Breast epithelium (tissue), 4 donors: ENCODE data around the gene ANGPTL1. TPM values are rescaled to one million over a fixed set of nuclear protein-coding genes. Genes with fewer than 3 reads are reported as not detected.

Experiments
- DNase-seq, 2 donors: peaks; one replicate each; pipeline ENCODE4 v3.0.0-alpha.2; 2019; ENCODE audit warnings: low spot score in 2 of 2
- H3K27ac ChIP-seq, 2 donors: fragments of 200-600 bp; sonication (generic) in 1 of 2; one replicate each; pipeline ENCODE4 v1.5.1; 2016 to 2019; ENCODE audit warnings: mild to moderate bottlenecking in 1 of 2
- H3K27me3 ChIP-seq, 2 donors: fragments of 200-600 bp; sonication (generic) in 1 of 2; one replicate each; pipeline versions ENCODE4 v1.5.1 to v1.6.0; 2017 to 2019; ENCODE audit warnings: control low read depth in 1 of 2, mild to moderate bottlenecking in 1 of 2
- H3K36me3 ChIP-seq: fragments of 200-600 bp; one replicate; pipeline ENCODE4 v1.5.1; 2019
- H3K4me1 ChIP-seq, 2 donors: fragments of 200-600 bp; sonication (generic); one replicate each; pipeline ENCODE4 v1.5.1; 2016 to 2019; ENCODE audit warnings: control low read depth in 1 of 2
- H3K4me3 ChIP-seq, 3 donors: fragments of 200-600 bp; sonication (generic); 1 replicate in 2 of 3; 2 replicates in 1 of 3; pipeline ENCODE4 v1.5.1; 2016 to 2019; ENCODE audit warnings: mild to moderate bottlenecking in 3 of 3, moderate library complexity in 2 of 3
- H3K9me3 ChIP-seq, 2 donors: fragments of 200-600 bp; sonication (generic) in 1 of 2; one replicate each; pipeline ENCODE4 v1.5.1; 2016 to 2019; ENCODE audit warnings: control low read depth in 1 of 2
- POLR2A ChIP-seq: fragments of 450-650 bp; IDR thresholded peaks from one replicate; pipeline ENCODE4 v1.6.1; 2016; ENCODE audit warnings: antibody characterized with exemption, mild to moderate bottlenecking, moderate library complexity
- POLR2AphosphoS5 ChIP-seq, 3 donors: sonication (generic); formaldehyde crosslinking; IDR thresholded peaks; one replicate each; pipeline ENCODE4 v1.6.1; 2017; ENCODE audit warnings: antibody characterized with exemption in 3 of 3
- intact Hi-C: fragments of 100-400 bp; cut with DNase I; formaldehyde crosslinking; loops from one replicate; pipeline ENCODE4 v1.15.1; 2023; ENCODE audit warnings: low total_unique reads
- total RNA-seq, 3 donors: library from RNA; depleted of rRNA; stranded (reverse); fragments of >200 nt; gene quantifications; one replicate each; pipeline ENCODE4 v1.1.0, GENCODE V29; 2016
- TF ChIP-seq, protein P1 (sequence below), 3 donors: fragments of 450-650 bp; IDR thresholded peaks; one replicate each; pipeline ENCODE4 v1.5.1; 2016 to 2017; ENCODE audit warnings: antibody characterized with exemption in 3 of 3, mild to moderate bottlenecking in 3 of 3, moderate library complexity in 3 of 3

ANGPTL1 gene, protein sequence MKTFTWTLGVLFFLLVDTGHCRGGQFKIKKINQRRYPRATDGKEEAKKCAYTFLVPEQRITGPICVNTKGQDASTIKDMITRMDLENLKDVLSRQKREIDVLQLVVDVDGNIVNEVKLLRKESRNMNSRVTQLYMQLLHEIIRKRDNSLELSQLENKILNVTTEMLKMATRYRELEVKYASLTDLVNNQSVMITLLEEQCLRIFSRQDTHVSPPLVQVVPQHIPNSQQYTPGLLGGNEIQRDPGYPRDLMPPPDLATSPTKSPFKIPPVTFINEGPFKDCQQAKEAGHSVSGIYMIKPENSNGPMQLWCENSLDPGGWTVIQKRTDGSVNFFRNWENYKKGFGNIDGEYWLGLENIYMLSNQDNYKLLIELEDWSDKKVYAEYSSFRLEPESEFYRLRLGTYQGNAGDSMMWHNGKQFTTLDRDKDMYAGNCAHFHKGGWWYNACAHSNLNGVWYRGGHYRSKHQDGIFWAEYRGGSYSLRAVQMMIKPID
- total RNA-seq, result 100 to 1,000 TPM in 1 of 3 donors, 10 to 100 TPM in 2; 25.2 to 137 (median 30.2) TPM

DNA sequence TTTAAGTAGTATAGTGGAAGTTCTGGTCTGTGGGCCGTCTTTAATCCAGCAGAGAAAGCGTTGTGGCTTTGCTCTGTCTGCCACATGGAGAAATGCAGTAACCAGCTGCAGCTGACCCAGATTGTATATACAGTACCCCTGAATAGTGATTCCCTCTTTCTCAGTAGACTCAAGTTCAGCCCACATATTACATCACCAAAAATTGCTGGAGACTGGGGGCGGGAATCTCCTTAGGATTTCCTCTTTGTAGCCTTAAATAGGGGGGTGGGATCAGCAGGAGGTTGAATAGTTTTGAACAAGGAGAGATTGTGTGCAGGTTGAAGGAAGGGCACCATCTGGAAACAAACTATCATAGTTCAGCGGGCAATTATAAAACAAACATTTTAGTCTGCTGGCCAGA is at the start of gene ANGPTL1:
ANGPTL1 (minus strand) TSS at position 134 of the 400 bp plus-strand sequence. CDS start 5,301 bp downstream, outside the sequence.
- H3K27ac ChIP-seq, result peak within 1 kb of the TSS; percentile 17 to 36
- no peaks in the 10 kb centered on the region for H3K27me3 ChIP-seq
- peak within 1 kb of the TSS; percentile 13 to 35 (median 15) for H3K4me3 ChIP-seq
- no peaks in the 10 kb centered on the region for H3K4me1 ChIP-seq
- no peaks in the 10 kb centered on the region for H3K9me3 ChIP-seq
- no peaks in the 10 kb centered on the region for H3K36me3 ChIP-seq
- intact Hi-C loops, result no loop called here
- no peak for DNase-seq
- TF ChIP-seq, protein P1, sequence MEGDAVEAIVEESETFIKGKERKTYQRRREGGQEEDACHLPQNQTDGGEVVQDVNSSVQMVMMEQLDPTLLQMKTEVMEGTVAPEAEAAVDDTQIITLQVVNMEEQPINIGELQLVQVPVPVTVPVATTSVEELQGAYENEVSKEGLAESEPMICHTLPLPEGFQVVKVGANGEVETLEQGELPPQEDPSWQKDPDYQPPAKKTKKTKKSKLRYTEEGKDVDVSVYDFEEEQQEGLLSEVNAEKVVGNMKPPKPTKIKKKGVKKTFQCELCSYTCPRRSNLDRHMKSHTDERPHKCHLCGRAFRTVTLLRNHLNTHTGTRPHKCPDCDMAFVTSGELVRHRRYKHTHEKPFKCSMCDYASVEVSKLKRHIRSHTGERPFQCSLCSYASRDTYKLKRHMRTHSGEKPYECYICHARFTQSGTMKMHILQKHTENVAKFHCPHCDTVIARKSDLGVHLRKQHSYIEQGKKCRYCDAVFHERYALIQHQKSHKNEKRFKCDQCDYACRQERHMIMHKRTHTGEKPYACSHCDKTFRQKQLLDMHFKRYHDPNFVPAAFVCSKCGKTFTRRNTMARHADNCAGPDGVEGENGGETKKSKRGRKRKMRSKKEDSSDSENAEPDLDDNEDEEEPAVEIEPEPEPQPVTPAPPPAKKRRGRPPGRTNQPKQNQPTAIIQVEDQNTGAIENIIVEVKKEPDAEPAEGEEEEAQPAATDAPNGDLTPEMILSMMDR (IDR thresholded peaks at IDR 0.05), result no peak
- TF ChIP-seq POLR2A, result no peak

DNA sequence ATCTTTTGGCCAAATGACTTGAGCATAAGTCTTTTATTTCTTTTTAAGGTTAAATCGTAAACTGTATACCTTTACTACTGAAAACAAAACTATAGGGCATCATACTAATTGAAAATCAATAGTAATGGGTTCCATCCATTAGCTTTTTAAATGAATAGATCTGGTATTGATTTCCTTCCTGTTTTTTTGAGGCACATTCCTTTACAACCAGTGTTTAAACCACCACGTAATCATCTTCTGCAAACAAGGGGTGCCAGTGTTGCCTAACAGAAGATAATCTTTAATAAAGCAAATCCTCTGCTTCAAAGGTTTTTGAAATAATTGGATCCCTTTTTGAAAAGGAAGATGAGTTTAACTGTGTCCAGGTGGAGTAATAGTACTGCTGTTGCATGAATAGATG is 48.7 kb upstream of the ANGPTL1 start:
- intact Hi-C loops, result no loop called here
- no peak overlapping the region for H3K27ac ChIP-seq
- H3K4me3 ChIP-seq, result no peak overlapping the region
- no peaks in the 10 kb centered on the region for H3K4me1 ChIP-seq
- H3K36me3 ChIP-seq, result no peaks in the 10 kb centered on the region
- TF ChIP-seq POLR2AphosphoS5 (IDR thresholded peaks at IDR 0.05), result no peak
- TF ChIP-seq POLR2A, result no peak
- TF ChIP-seq, protein P1 (IDR thresholded peaks at IDR 0.05), result no peak
- H3K9me3 ChIP-seq, result peaks cover 0 to 7% of the 10 kb centered on the region in 2 donors
- no peaks in the 10 kb centered on the region for H3K27me3 ChIP-seq
- DNase-seq, result no peak

DNA sequence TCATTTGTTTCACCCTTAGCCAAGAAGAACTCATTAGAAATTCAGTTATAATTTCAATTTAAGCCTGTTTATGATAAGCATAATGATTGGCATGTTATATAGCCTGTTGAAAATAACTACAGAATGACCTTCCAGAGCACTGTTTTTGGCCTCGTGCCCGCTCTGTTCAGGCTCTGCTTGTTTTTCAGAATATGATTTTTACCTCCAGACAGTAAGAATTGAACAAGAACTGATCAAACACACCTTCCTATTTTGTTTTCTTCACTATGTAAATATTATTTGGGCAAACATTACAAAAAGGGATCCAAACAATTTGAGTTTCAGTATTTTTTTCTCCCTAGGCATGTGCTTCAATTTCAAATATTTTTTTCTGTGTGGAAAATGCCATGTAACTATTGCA is 48.1 kb upstream of the ANGPTL1 start:
- intact Hi-C loops, result no loop called here
- peaks cover 0 to 1% of the 10 kb centered on the region in 2 donors for H3K9me3 ChIP-seq
- no peaks in the 10 kb centered on the region for H3K4me1 ChIP-seq
- no peaks in the 10 kb centered on the region for H3K27me3 ChIP-seq
- H3K4me3 ChIP-seq, result no peak overlapping the region
- no peak for DNase-seq
- H3K27ac ChIP-seq, result no peak overlapping the region
- TF ChIP-seq, protein P1 (IDR thresholded peaks at IDR 0.05), result no peak
- TF ChIP-seq POLR2AphosphoS5 (IDR thresholded peaks at IDR 0.05) (no peak), POLR2A (no peak)
- no peaks in the 10 kb centered on the region for H3K36me3 ChIP-seq

DNA sequence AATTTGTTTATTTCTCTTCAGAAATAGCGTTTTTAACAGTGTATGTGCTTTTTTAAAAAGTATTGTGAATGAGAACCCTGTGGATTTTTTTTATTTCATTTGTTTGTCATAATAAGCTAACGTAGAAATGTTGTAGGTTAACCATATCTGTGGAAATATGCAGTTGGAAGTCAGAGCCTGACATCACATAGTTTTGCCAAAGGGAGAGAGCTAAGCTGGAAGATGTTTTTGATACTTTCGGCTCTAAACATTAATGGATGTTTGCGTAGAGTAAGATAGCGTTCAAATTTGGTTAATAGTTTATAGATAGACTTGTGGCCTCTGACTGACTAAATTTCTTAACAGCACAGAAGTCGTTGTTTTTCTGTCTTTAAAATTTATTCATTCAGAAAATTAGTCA is 47.4 kb upstream of the ANGPTL1 start:
- H3K27me3 ChIP-seq, result no peaks in the 10 kb centered on the region
- TF ChIP-seq POLR2AphosphoS5 (IDR thresholded peaks at IDR 0.05) (no peak), POLR2A (no peak)
- TF ChIP-seq, protein P1 (IDR thresholded peaks at IDR 0.05), result no peak
- no peak overlapping the region for H3K27ac ChIP-seq
- DNase-seq, result no peak
- intact Hi-C loops, result no loop called here
- H3K4me3 ChIP-seq, result no peak overlapping the region
- no peaks in the 10 kb centered on the region for H3K4me1 ChIP-seq
- no peaks in the 10 kb centered on the region for H3K36me3 ChIP-seq
- H3K9me3 ChIP-seq, result no peaks in the 10 kb centered on the region

DNA sequence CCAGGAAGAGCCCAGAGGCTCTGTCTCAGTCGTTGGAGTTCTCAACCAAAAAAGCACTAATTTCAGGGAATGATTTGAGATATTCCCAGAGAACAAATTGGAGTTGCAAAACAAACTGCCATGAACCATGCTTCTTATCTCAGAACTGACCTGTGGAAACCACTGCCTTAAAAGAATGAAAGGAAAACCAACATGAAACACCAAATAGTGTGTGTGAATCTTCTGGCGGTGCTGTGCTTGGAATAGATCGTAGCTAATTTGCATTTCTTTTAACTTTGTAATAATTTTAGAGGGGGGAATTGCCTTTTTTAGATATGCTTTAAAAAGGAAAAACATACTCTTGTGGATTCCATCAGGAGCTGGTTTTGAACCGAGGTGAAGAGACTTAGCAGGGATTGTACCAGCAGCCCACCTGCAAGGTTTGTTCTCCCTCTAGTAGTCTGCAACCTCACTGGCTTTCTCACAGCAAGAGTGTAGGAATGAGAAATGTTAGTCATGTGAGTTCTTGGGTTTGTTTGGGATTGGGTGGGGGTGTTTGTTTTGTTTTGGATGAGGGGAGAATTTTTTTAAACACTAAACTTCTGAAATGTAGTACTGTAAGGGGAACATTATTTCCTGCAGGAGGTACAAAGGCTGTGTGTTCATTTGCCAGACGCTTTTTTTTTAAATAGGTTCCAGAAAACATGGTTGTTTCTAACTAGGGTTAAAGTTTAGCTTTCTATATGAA is 45.7 kb upstream of the ANGPTL1 start:
- H3K9me3 ChIP-seq, result no peaks in the 10 kb centered on the region
- no peaks in the 10 kb centered on the region for H3K27me3 ChIP-seq
- H3K36me3 ChIP-seq, result no peaks in the 10 kb centered on the region
- intact Hi-C loops, result no loop called here
- no peak overlapping the region for H3K4me3 ChIP-seq
- DNase-seq, result no peak
- TF ChIP-seq POLR2AphosphoS5 (IDR thresholded peaks at IDR 0.05), result no peak
- TF ChIP-seq POLR2A, result no peak
- TF ChIP-seq, protein P1 (IDR thresholded peaks at IDR 0.05), result no peak
- no peaks in the 10 kb centered on the region for H3K4me1 ChIP-seq
- H3K27ac ChIP-seq, result no peak overlapping the region
